B cell (primary cell): ENCODE measurements around the gene SH3RF3. TPM values are rescaled to one million over a fixed set of nuclear protein-coding genes. Genes with fewer than 3 reads are reported as not detected.
"Not testable (repeated sequence)": the region's sequence is repeated elsewhere in the genome, so short reads cannot be mapped to it uniquely, and the experiment has no call there.

ENCODE experiments used
- ATAC-seq: fragments of 200-7000 bp; cut with Tn5 transposase; one replicate; pipeline ENCODE4 v1.10.0; 2021; ENCODE audit warnings: low read depth, mild to moderate bottlenecking, moderate number of reproducible peaks, moderate library complexity
- CTCF ChIA-PET: fragments of 350-600 bp; sonication (Branson Sonifier 250); formaldehyde crosslinking; loops from one replicate; lab custom pipeline; 2021; ENCODE audit warnings: antibody characterized with exemption, inconsistent platforms; lab: Charles Lee
- POLR2A ChIA-PET: fragments of 350-600 bp; sonication (Branson Sonifier 250); formaldehyde crosslinking; loops from one replicate; lab custom pipeline; 2021; ENCODE audit warnings: antibody characterized with exemption; lab: Charles Lee
- DNase-seq: peaks from one replicate; pipeline ENCODE4 v3.0.0; 2013
- H2AFZ ChIP-seq: 2 replicates; pipeline ENCODE4 v1.6.1; 2012; ENCODE audit warnings: mild to moderate bottlenecking, low read depth, low read length; ENCODE audit not compliant: insufficient read depth, poor library complexity, severe bottlenecking
- H3K27ac ChIP-seq, 2 donors: 1 replicate in 1 of 2; 2 replicates in 1 of 2; pipeline ENCODE4 v1.5.1; 2012 to 2013; ENCODE audit warnings: low read length in 2 of 2, mild to moderate bottlenecking in 2 of 2, moderate library complexity in 1 of 2
- H3K27me3 ChIP-seq, 4 experiments: fragments of 200-600 bp in 1 of 4; sonication (generic) in 1 of 4; replicated peaks in 1 of 4; 1 replicate in 2 of 4; 2 replicates in 2 of 4; pipeline versions ENCODE4 v1.6.1 to v1.7.0; 2013 to 2016; ENCODE audit warnings: low read length in 3 of 4, mild to moderate bottlenecking in 2 of 4, mixed read lengths in 1 of 4, moderate library complexity in 1 of 4; ENCODE audit not compliant: insufficient read depth in 4 of 4, control insufficient read depth in 3 of 4; ENCODE audit errors: control extremely low read depth in 1 of 4
- H3K36me3 ChIP-seq, 2 experiments: replicated peaks in 1 of 2; 1 replicate in 1 of 2; 2 replicates in 1 of 2; pipeline versions ENCODE4 v1.6.1 to v1.7.1; 2013; ENCODE audit warnings: low read length in 1 of 2; ENCODE audit not compliant: insufficient read depth in 2 of 2, control insufficient read depth in 1 of 2; ENCODE audit errors: control extremely low read depth in 1 of 2, extremely low read depth in 1 of 2
- H3K4me1 ChIP-seq, 2 donors: fragments of 200-600 bp in 1 of 2; sonication (generic) in 1 of 2; 1 replicate in 1 of 2; 2 replicates in 1 of 2; pipeline versions ENCODE4 v1.5.1 to v1.6.1; 2013 to 2017; ENCODE audit warnings: low read length in 2 of 2; ENCODE audit not compliant: control insufficient read depth in 2 of 2, insufficient read depth in 2 of 2
- H3K4me2 ChIP-seq: replicated peaks from 2 replicates; pipeline ENCODE3; 2012; ENCODE audit warnings: mild to moderate bottlenecking, low read depth, low read length; ENCODE audit not compliant: poor library complexity, severe bottlenecking
- H3K4me3 ChIP-seq, 5 experiments: fragments of 200-600 bp in 1 of 5; sonication (generic) in 1 of 5; 1 replicate in 3 of 5; 2 replicates in 2 of 5; pipeline versions ENCODE4 v1.5.1 to v1.7.0; 2011 to 2016; ENCODE audit warnings: low read length in 4 of 5, mild to moderate bottlenecking in 4 of 5, low read depth in 2 of 5, control low read depth in 1 of 5, moderate library complexity in 1 of 5; ENCODE audit not compliant: insufficient read depth in 1 of 5; ENCODE audit errors: control extremely low read depth in 1 of 5, extremely low read depth in 1 of 5
- H3K79me2 ChIP-seq: fragments of 200-600 bp; sonication (generic); one replicate; pipeline ENCODE4 v1.6.0; 2016; ENCODE audit warnings: low read length; ENCODE audit not compliant: control insufficient read depth, insufficient read depth
- H3K9ac ChIP-seq: fragments of 200-600 bp; sonication (generic); 2 replicates; pipeline ENCODE4 v1.6.1; 2017; ENCODE audit warnings: mild to moderate bottlenecking, low read length, moderate library complexity
- H3K9me3 ChIP-seq, 3 donors: one replicate each; pipeline versions ENCODE4 v1.6.1 to v1.7.1; 2013; ENCODE audit warnings: low read length in 2 of 3; ENCODE audit not compliant: control insufficient read depth in 2 of 3, insufficient read depth in 1 of 3; ENCODE audit errors: control extremely low read depth in 1 of 3
- H4K20me1 ChIP-seq: 2 replicates; pipeline ENCODE4 v1.6.0; 2012; ENCODE audit warnings: mild to moderate bottlenecking, low read length; ENCODE audit not compliant: insufficient read depth, control insufficient read depth, poor library complexity, severe bottlenecking
- H3K27ac Mint-ChIP-seq: one replicate; pipeline ENCODE4 v1.8.0; 2021; ENCODE audit warnings: mixed read lengths
- H3K27me3 Mint-ChIP-seq: one replicate; pipeline ENCODE4 v1.8.0; 2021; ENCODE audit warnings: mixed read lengths
- H3K4me1 Mint-ChIP-seq: one replicate; pipeline ENCODE4 v1.8.0; 2021; ENCODE audit warnings: mixed read lengths
- H3K4me3 Mint-ChIP-seq: one replicate; pipeline ENCODE4 v1.8.0; 2021; ENCODE audit warnings: mixed read lengths
- H3K9me3 Mint-ChIP-seq: one replicate; pipeline ENCODE4 v1.8.0; 2022; ENCODE audit warnings: mixed read lengths; ENCODE audit not compliant: insufficient read depth
- CTCF ChIP-seq: fragments of 200-600 bp; IDR thresholded peaks from one replicate; pipeline ENCODE4 v1.8.0; 2022; ENCODE audit warnings: antibody characterized with exemption, mild to moderate bottlenecking
- EZH2 ChIP-seq: IDR thresholded peaks from 2 replicates; pipeline ENCODE4 v1.6.1; 2012; ENCODE audit warnings: borderline replicate concordance, low read depth, mild to moderate bottlenecking, moderate library complexity, low read length; ENCODE audit not compliant: insufficient read depth, poor library complexity, severe bottlenecking
- WGBS: methylation state at CpG from one replicate; pipeline ENCODE4 v1.1.5; 2013; ENCODE audit warnings: missing lambda C conversion rate; ENCODE audit not compliant: insufficient coverage; 5-methylcytosine and 5-hydroxymethylcytosine counted together
- intact Hi-C: fragments of 100-400 bp; cut with micrococcal nuclease; formaldehyde crosslinking; loops from one replicate; pipeline ENCODE4 v1.10.0; 2022
- polyA plus RNA-seq: library from polyadenylated mRNA; depleted of rRNA; stranded (reverse); fragments of >200 nt; gene quantifications from 2 replicates; pipeline ENCODE4 v1.2.3, GENCODE V29; 2012
- total RNA-seq, 2 donors: library from RNA; stranded (reverse); fragments of 120-200 nt in 1 of 2; gene quantifications; 1 replicate in 1 of 2; 2 replicates in 1 of 2; pipeline versions ENCODE4 v1.2.3 to v1.2.4, GENCODE V29; 2013 to 2022

The SH3RF3 gene
- total and polyA plus RNA-seq, 2 donors (not counting 1 experiment from before 2014, with no cell fraction given) = 0.07 to 1.2 TPM

GRCh38 chr2:109120166-109120565 lies 8.8 kb upstream of the SH3RF3 start:
- Histone ChIP-seq H3K4me2 (no peak overlapping the region), H3K4me1 (no peaks in the 10 kb centered on the region), H4K20me1 (no peaks in the 10 kb centered on the region), H3K9ac (no peak overlapping the region), H3K79me2 (no peaks in the 10 kb centered on the region), H3K36me3 (no peaks in the 10 kb centered on the region), H3K27me3 (peaks cover 0 to 4% (median 1%) of the 10 kb centered on the region in 4 experiments), H2AFZ (no peak overlapping the region), H3K4me3 (no peak overlapping the region), H3K9me3 (no peaks in the 10 kb centered on the region), H3K27ac (no peak overlapping the region)
- no peaks in the 10 kb centered on the region for H3K9me3 Mint-ChIP-seq
- 69% methylated on average over 2 of the region's 3 CpGs for WGBS
- intact Hi-C loops = no loop called here
- DNase-seq (no peak), ATAC-seq (no peak)
- ChIA-PET CTCF (no interaction called here), POLR2A (no interaction called here)
- peaks cover 30% of the 10 kb centered on the region for H3K27me3 Mint-ChIP-seq
- H3K4me3 Mint-ChIP-seq = no peak overlapping the region
- H3K27ac Mint-ChIP-seq = no peak overlapping the region
- no peaks in the 10 kb centered on the region for H3K4me1 Mint-ChIP-seq
- TF ChIP-seq CTCF = no peak
- no peak for TF ChIP-seq EZH2

GRCh38 chr2:109120686-109121085 lies 8.3 kb upstream of the SH3RF3 start:
- intact Hi-C loops, H3K27me3 ChIP-seq, POLR2A ChIA-PET, H2AFZ ChIP-seq, H3K27ac Mint-ChIP-seq, H3K4me2 ChIP-seq, DNase-seq, H4K20me1 ChIP-seq, CTCF ChIA-PET, H3K4me3 Mint-ChIP-seq, H3K9me3 ChIP-seq, H3K4me1 Mint-ChIP-seq, H3K9me3 Mint-ChIP-seq, H3K4me3 ChIP-seq, H3K27ac ChIP-seq, H3K79me2 ChIP-seq, H3K36me3 ChIP-seq, H3K4me1 ChIP-seq, ATAC-seq, H3K9ac ChIP-seq: not testable (repeated sequence)
- H3K27me3 Mint-ChIP-seq = peaks cover 33% of the 10 kb centered on the region
- 50% methylated on average over 1 of the region's 10 CpGs for WGBS
